Measurements from ENCODE around the gene HDC.

Gene HDC

DNA sequence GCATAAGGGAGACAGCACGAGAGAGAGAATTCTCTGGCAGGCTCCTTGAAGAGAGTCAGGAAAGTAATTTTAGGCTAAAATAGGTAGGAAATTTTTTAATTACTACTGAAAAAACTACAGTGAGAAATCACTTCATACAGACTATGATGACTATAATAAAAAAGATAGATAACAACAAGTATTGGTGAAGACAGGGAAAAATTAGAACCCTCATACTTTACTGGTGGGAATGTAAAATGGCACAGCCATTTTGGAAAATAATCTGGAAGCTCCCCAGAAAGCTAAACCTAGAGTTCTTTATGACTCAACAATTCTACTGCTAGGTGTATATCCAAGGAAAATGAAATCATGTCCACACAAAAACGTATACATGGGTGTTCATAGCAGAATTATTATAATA lies 2.1 kb upstream of the HDC start:
- no peak overlapping the region for H3K4me3 ChIP-seq (ENCODE audit: insufficient read depth, low read length, poor library complexity, severe bottlenecking)
- no peaks in the 10 kb centered on the region for H3K36me3 ChIP-seq (ENCODE audit: low read length)
- H3K9me2 ChIP-seq (replicated peaks; ENCODE audit: insufficient read depth, low read length), result no peaks in the 10 kb centered on the region
- H3F3A ChIP-seq (ENCODE audit: insufficient read depth), result no peaks in the 10 kb centered on the region
- no peak overlapping the region for H3K4me2 ChIP-seq (ENCODE audit: low read depth, low read length, poor library complexity, severe bottlenecking)
- H2AFZ ChIP-seq (ENCODE audit: low read depth, low read length, severe bottlenecking), result no peak overlapping the region
- no peak overlapping the region for H3K9ac ChIP-seq (ENCODE audit: low read length)
- no peak overlapping the region for H3K27ac ChIP-seq (ENCODE audit: low read depth, low read length)
- no peaks in the 10 kb centered on the region for H3K27me3 ChIP-seq (ENCODE audit: low read length)
- H4K20me1 ChIP-seq (ENCODE audit: low read depth, low read length), result no peaks in the 10 kb centered on the region
- H3K79me2 ChIP-seq (ENCODE audit: insufficient read depth, low read length), result no peaks in the 10 kb centered on the region
- TF ChIP-seq EZH2phosphoT487 (conservative IDR thresholded peaks at IDR 0.05; ENCODE audit: low read length), result no peak
- TF ChIP-seq, protein P1, sequence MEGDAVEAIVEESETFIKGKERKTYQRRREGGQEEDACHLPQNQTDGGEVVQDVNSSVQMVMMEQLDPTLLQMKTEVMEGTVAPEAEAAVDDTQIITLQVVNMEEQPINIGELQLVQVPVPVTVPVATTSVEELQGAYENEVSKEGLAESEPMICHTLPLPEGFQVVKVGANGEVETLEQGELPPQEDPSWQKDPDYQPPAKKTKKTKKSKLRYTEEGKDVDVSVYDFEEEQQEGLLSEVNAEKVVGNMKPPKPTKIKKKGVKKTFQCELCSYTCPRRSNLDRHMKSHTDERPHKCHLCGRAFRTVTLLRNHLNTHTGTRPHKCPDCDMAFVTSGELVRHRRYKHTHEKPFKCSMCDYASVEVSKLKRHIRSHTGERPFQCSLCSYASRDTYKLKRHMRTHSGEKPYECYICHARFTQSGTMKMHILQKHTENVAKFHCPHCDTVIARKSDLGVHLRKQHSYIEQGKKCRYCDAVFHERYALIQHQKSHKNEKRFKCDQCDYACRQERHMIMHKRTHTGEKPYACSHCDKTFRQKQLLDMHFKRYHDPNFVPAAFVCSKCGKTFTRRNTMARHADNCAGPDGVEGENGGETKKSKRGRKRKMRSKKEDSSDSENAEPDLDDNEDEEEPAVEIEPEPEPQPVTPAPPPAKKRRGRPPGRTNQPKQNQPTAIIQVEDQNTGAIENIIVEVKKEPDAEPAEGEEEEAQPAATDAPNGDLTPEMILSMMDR (IDR thresholded peaks at IDR 0.05; ENCODE audit: insufficient read depth, low read length, poor library complexity, severe bottlenecking), result no peak
- H3K9me3 ChIP-seq (ENCODE audit: insufficient read depth, low read length), result no peaks in the 10 kb centered on the region

- H2AFZ ChIP-seq (ENCODE audit: low read depth, low read length, severe bottlenecking), result no peak overlapping the region
- no peaks in the 10 kb centered on the region for H3K9me3 ChIP-seq (ENCODE audit: insufficient read depth, low read length)
- no peak overlapping the region for H3K4me2 ChIP-seq (ENCODE audit: low read depth, low read length, poor library complexity, severe bottlenecking)
- H3K9ac ChIP-seq (ENCODE audit: low read length), result no peak overlapping the region
- no peaks in the 10 kb centered on the region for H4K20me1 ChIP-seq (ENCODE audit: low read depth, low read length)
- no peaks in the 10 kb centered on the region for H3K9me2 ChIP-seq (replicated peaks; ENCODE audit: insufficient read depth, low read length)
- TF ChIP-seq EZH2phosphoT487 (conservative IDR thresholded peaks at IDR 0.05; ENCODE audit: low read length), result no peak
- TF ChIP-seq, protein P1 (IDR thresholded peaks at IDR 0.05; ENCODE audit: insufficient read depth, low read length, poor library complexity, severe bottlenecking), result no peak
- no peak overlapping the region for H3K27ac ChIP-seq (ENCODE audit: low read depth, low read length)
- no peaks in the 10 kb centered on the region for H3K36me3 ChIP-seq (ENCODE audit: low read length)
- no peak overlapping the region for H3K4me3 ChIP-seq (ENCODE audit: insufficient read depth, low read length, poor library complexity, severe bottlenecking)
- H3F3A ChIP-seq (ENCODE audit: insufficient read depth), result no peaks in the 10 kb centered on the region
- H3K79me2 ChIP-seq (ENCODE audit: insufficient read depth, low read length), result no peaks in the 10 kb centered on the region
- H3K27me3 ChIP-seq (ENCODE audit: low read length), result 0 out of 2 replicates have a peak, but pooled peaks cover 4% of the 10 kb centered on the region
Observed at GRCh38 chr15:50262533-50262932, 3.0 kb downstream of the HDC start.

DNA sequence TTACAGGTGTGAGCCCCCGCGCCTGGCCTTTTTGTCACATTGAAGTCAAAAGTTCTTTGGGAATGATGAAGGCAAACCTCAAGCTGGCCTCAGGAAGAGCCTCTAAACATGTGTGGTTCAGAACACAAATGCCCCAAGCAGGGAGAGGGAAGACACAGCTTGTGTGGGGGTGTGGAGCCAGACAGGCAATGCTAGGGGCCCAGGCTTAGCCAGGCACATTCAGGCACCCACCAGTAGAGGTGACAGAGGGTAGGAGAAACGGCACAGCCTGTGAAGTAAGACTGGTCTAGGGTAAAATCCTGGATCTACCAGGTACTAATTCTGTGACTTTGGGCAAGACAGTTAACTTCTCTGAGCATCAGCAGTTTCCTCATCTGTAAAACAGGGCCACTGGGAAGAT lies 3.5 kb downstream of the HDC start:
- no peaks in the 10 kb centered on the region for H3K9me3 ChIP-seq (ENCODE audit: insufficient read depth, low read length)
- no peak overlapping the region for H3K4me2 ChIP-seq (ENCODE audit: low read depth, low read length, poor library complexity, severe bottlenecking)
- H4K20me1 ChIP-seq (ENCODE audit: low read depth, low read length), result no peaks in the 10 kb centered on the region
- H3K4me3 ChIP-seq (ENCODE audit: insufficient read depth, low read length, poor library complexity, severe bottlenecking), result no peak overlapping the region
- H3K9ac ChIP-seq (ENCODE audit: low read length), result no peak overlapping the region
- no peaks in the 10 kb centered on the region for H3K9me2 ChIP-seq (replicated peaks; ENCODE audit: insufficient read depth, low read length)
- H3F3A ChIP-seq (ENCODE audit: insufficient read depth), result no peaks in the 10 kb centered on the region
- H2AFZ ChIP-seq (ENCODE audit: low read depth, low read length, severe bottlenecking), result no peak overlapping the region
- no peaks in the 10 kb centered on the region for H3K79me2 ChIP-seq (ENCODE audit: insufficient read depth, low read length)
- H3K27me3 ChIP-seq (ENCODE audit: low read length), result 0 out of 2 replicates have a peak, but pooled peaks cover 4% of the 10 kb centered on the region
- no peak overlapping the region for H3K27ac ChIP-seq (ENCODE audit: low read depth, low read length)
- TF ChIP-seq, protein P1 (IDR thresholded peaks at IDR 0.05; ENCODE audit: insufficient read depth, low read length, poor library complexity, severe bottlenecking), result no peak
- no peak for TF ChIP-seq EZH2phosphoT487 (conservative IDR thresholded peaks at IDR 0.05; ENCODE audit: low read length)
- no peaks in the 10 kb centered on the region for H3K36me3 ChIP-seq (ENCODE audit: low read length)
